Measurements from ENCODE around the gene LYPD6. TPM values are rescaled to one million over a fixed set of nuclear protein-coding genes. Genes with fewer than 3 reads are reported as not detected.

Gene LYPD6
- total and polyA plus RNA-seq, 4 donors = 0.15 to 0.42 (median 0.23) TPM

GRCh38 chr2:149329068-149329467 lies 1.3 kb upstream of the LYPD6 start:
- Histone ChIP-seq H3K27me3 (ENCODE audit: control insufficient read depth in 4 of 4, insufficient read depth in 4 of 4, low read length in 3 of 4) (no peaks in the 10 kb centered on the region), H3K4me3 (ENCODE audit: low read depth in 1 of 3, low read length in 3 of 3) (peak overlapping the region in 2 of 3 donors; percentile 79 to 92)
- DNase-seq (ENCODE audit: low spot score) = no peak

GRCh38 chr2:149329489-149330126 lies 779 bp upstream of the LYPD6 start:
- 11% methylated on average over 32 of the region's 32 CpGs for WGBS
- Histone ChIP-seq H3K4me3 (ENCODE audit: low read depth in 1 of 3, low read length in 3 of 3) (peak overlapping the region; percentile 79 to 92 (median 80)), H3K27me3 (ENCODE audit: control insufficient read depth in 4 of 4, insufficient read depth in 4 of 4, low read length in 3 of 4) (no peaks in the 10 kb centered on the region), H3K27ac (ENCODE audit: low read depth in 1 of 2, low read length in 2 of 2) (peak overlapping the region; percentile 17 to 49), H3K4me1 (ENCODE audit: control insufficient read depth in 4 of 4, insufficient read depth in 4 of 4, low read length in 3 of 4) (peaks cover 0 to 21% (median 14%) of the 10 kb centered on the region in 4 donors), H3K36me3 (ENCODE audit: control insufficient read depth in 4 of 4, insufficient read depth in 3 of 4, low read depth in 1 of 4, low read length in 3 of 4) (no peaks in the 10 kb centered on the region), H3K9me3 (ENCODE audit: control insufficient read depth in 4 of 4, low read length in 3 of 4) (no peaks in the 10 kb centered on the region), H3K9ac (ENCODE audit: low read depth in 1 of 2, low read length in 2 of 2) (peak overlapping the region in 1 of 2 donors; percentile 78)
- peak; percentile 22 to 57 for TF ChIP-seq RAD21 (IDR thresholded peaks at IDR 0.05)
- TF ChIP-seq EGR1 (IDR thresholded peaks at IDR 0.05; ENCODE audit: low read depth in 2 of 2) = no peak
- peak; percentile 41 for DNase-seq (ENCODE audit: low spot score)

More at GRCh38 chr2:149329068-149329467, 1.3 kb upstream of the LYPD6 start:
- H3K36me3 ChIP-seq (ENCODE audit: control insufficient read depth in 4 of 4, insufficient read depth in 3 of 4, low read depth in 1 of 4, low read length in 3 of 4) = no peaks in the 10 kb centered on the region
- H3K9ac ChIP-seq (ENCODE audit: low read depth in 1 of 2, low read length in 2 of 2) = peak overlapping the region in 1 of 2 donors; percentile 78
- H3K27ac ChIP-seq (ENCODE audit: low read depth in 1 of 2, low read length in 2 of 2) = peak overlapping the region in 1 of 2 donors; percentile 49
- TF ChIP-seq NR2F2 (IDR thresholded peaks at IDR 0.05) (no peak), ZBTB33 (IDR thresholded peaks at IDR 0.05) (no peak), CTCF (IDR thresholded peaks at IDR 0.05; ENCODE audit: low read depth, low read length, missing input control) (peak; percentile 31), SP1 (IDR thresholded peaks at IDR 0.05) (no peak), EGR1 (IDR thresholded peaks at IDR 0.05; ENCODE audit: low read depth in 2 of 2) (no peak)
- 33% methylated on average over 8 of the region's 8 CpGs for WGBS
- peaks cover 0 to 21% (median 14%) of the 10 kb centered on the region in 4 donors for H3K4me1 ChIP-seq (ENCODE audit: control insufficient read depth in 4 of 4, insufficient read depth in 4 of 4, low read length in 3 of 4)
- no peaks in the 10 kb centered on the region for H3K9me3 ChIP-seq (ENCODE audit: control insufficient read depth in 4 of 4, low read length in 3 of 4)

GRCh38 chr2:149331023-149331400 lies 625 bp downstream of the LYPD6 start:
- no peak for TF ChIP-seq EGR1 (IDR thresholded peaks at IDR 0.05; ENCODE audit: low read depth in 2 of 2)
- no peak overlapping the region for H3K27ac ChIP-seq (ENCODE audit: low read depth in 1 of 2, low read length in 2 of 2)
- H3K27me3 ChIP-seq (ENCODE audit: control insufficient read depth in 4 of 4, insufficient read depth in 4 of 4, low read length in 3 of 4) = no peaks in the 10 kb centered on the region
- H3K9me3 ChIP-seq (ENCODE audit: control insufficient read depth in 4 of 4, low read length in 3 of 4) = no peaks in the 10 kb centered on the region
- 8% methylated on average over 19 of the region's 19 CpGs for WGBS
- H3K9ac ChIP-seq (ENCODE audit: low read depth in 1 of 2, low read length in 2 of 2) = no peak overlapping the region
- peak overlapping the region; percentile 73 to 92 (median 78) for H3K4me3 ChIP-seq (ENCODE audit: low read depth in 1 of 3, low read length in 3 of 3)
- no peak for DNase-seq (ENCODE audit: low spot score)
- no peaks in the 10 kb centered on the region for H3K36me3 ChIP-seq (ENCODE audit: control insufficient read depth in 4 of 4, insufficient read depth in 3 of 4, low read depth in 1 of 4, low read length in 3 of 4)
- H3K4me1 ChIP-seq (ENCODE audit: control insufficient read depth in 4 of 4, insufficient read depth in 4 of 4, low read length in 3 of 4) = peaks cover 0 to 21% (median 14%) of the 10 kb centered on the region in 4 donors

- TF ChIP-seq HNF4G (IDR thresholded peaks at IDR 0.05) (no peak), GABPA (IDR thresholded peaks at IDR 0.05 in 1 of 2, conservative IDR thresholded peaks at IDR 0.05 in 1 of 2) (no peak), NR2F2 (IDR thresholded peaks at IDR 0.05) (no peak), FOXA2 (IDR thresholded peaks at IDR 0.05) (no peak), ATF3 (IDR thresholded peaks at IDR 0.05) (no peak), CTCF (IDR thresholded peaks at IDR 0.05; ENCODE audit: low read depth, low read length, missing input control) (no peak), RAD21 (IDR thresholded peaks at IDR 0.05) (no peak), TAF1 (conservative IDR thresholded peaks at IDR 0.05) (no peak)
- Histone ChIP-seq H3K9ac (ENCODE audit: low read depth in 1 of 2, low read length in 2 of 2) (no peak overlapping the region), H3K9me3 (ENCODE audit: control insufficient read depth in 4 of 4, low read length in 3 of 4) (no peaks in the 10 kb centered on the region), H3K4me3 (ENCODE audit: low read depth in 1 of 3, low read length in 3 of 3) (no peak overlapping the region), H3K36me3 (ENCODE audit: control insufficient read depth in 4 of 4, insufficient read depth in 3 of 4, low read depth in 1 of 4, low read length in 3 of 4) (no peaks in the 10 kb centered on the region), H3K27ac (ENCODE audit: low read depth in 1 of 2, low read length in 2 of 2) (no peak overlapping the region), H3K27me3 (ENCODE audit: control insufficient read depth in 4 of 4, insufficient read depth in 4 of 4, low read length in 3 of 4) (no peaks in the 10 kb centered on the region), H3K4me1 (ENCODE audit: control insufficient read depth in 4 of 4, insufficient read depth in 4 of 4, low read length in 3 of 4) (peaks cover 0 to 21% (median 14%) of the 10 kb centered on the region in 4 donors)
- 68% methylated on average over 2 of the region's 2 CpGs for WGBS
- DNase-seq (ENCODE audit: low spot score) = no peak
Observed at GRCh38 chr2:149332364-149332763, 2.0 kb downstream of the LYPD6 start.

All from liver (tissue), 9 donors.